GM21360 (cell line): ENCODE measurements around the gene PYCR2.
"Not testable (repeated sequence)": the region's sequence is repeated elsewhere in the genome, so short reads cannot be mapped to it uniquely, and the experiment has no call there.

Experiments used
- ATAC-seq: cut with Tn5 transposase; IDR thresholded peaks from one replicate; pipeline ENCODE4 v1.9.1; 2021; ENCODE audit warnings: mild to moderate bottlenecking, moderate library complexity; ENCODE audit not compliant: unreplicated experiment

Gene PYCR2

DNA sequence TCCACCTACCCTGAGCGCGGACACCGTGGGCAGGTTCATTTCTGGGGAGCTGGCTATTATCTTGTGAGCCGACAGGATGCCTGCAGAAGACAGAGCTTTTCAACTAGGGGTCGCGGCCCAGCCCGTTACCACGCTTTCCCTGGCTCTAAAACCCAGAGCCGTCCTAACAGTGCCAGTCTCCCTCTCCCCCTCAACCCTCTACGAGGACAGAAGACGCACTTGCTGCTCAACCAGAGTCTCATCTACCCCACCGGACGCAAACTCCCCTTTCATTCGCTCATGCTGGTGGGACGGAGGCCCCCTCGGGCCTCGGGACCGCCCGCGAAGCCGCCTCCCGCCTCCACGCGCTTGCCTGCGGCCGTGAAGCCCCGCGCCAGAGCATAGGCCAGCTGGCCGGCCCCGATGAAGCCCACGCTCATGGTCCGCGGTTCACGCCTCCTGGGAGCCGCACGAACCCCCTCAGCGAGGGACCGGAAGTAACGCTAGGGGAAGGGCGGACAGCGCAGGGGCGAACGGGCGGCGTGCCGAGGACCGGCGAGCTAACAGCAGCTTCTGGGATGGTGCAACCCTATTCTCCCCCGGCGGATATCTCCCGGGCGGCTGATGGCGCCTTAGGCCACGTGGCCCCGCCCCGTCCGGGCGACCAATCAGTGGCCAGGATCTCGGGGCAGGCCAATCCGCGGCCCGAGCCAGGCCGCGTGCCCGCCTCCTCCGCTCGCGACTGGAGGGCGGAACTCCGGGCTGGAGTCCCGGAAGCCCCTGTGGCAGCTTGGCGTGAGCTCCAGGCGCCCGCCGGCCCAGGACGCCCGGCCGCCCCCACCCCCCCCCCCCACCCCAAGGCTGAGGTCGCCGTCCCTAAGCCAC, at the start of gene PYCR2:
Gene PYCR2, minus strand, starts transcription at position 559 of the 864 bp plus-strand sequence. Its CDS starts 140 bp downstream, at position 419.
- peak; percentile 97 for ATAC-seq

DNA sequence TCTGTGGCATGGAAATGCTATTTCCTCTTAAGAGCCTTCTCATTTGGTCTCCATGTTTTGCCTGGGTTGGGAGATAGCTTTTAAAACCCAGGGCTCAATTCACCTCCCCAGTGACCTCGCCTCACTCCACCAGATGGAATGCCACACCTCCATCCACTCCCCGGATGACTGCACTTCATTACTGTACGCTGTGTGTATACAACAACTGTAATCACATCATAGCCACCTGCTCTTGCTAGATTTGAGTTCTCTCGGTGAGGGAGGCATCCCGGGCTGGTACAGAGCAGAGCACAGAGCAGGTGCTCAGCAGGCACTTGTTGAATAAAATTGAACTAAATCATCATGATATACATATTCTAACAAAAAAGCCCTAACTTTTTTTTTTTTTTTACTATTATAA, 49.1 kb upstream of the PYCR2 start:
- no peak for ATAC-seq

GRCh38 chr1:225972344-225973152, 48.5 kb upstream of the PYCR2 start:
- ATAC-seq = no peak

DNA sequence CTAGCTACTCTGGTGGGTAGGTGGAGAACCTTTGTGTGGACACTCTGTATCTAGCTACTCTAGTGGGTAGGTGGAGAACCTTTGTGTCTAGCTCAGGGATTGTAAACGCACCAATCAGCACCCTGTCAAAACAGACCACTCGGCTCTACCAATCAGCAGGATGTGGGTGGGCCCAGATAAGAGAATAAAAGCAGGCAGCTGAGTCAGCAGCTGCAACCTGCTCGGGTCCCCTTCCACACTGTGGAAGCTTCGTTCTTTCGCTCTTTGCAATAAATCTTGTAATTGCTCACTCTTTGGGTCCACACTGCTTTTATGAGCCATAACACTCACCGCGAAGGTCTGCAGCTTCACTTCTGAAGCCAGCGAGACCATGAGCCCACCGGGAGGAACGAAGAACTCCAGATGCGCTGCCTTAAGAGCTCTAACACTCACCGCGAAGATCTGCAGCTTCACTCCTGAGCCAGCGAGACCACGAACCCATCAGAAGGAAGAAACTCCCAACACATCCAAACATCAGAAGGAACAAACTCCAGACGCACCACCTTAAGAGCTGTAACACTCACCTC, 46.6 kb upstream of the PYCR2 start:
- not testable (repeated sequence) for ATAC-seq

DNA sequence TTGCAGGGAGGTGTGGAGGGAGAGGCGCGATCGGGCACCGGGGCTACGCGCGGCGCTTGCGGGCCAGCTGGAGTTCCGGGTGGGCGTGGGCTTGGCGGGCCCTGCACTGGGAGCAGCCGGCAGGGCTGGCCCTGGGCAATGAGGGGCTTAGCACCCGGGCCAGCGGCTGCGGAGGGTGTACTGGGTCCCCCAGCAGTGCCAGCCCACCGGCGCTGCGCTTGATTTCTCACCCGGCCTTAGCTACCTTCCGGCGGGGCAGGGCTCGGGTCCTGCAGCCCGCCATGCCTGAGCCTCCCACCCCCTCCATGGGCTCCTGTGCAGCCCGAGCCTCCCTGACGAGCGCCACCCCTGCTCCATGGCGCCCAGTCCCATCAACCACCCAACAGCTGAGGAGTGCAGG, 45.7 kb upstream of the PYCR2 start:
- not testable (repeated sequence) for ATAC-seq

DNA sequence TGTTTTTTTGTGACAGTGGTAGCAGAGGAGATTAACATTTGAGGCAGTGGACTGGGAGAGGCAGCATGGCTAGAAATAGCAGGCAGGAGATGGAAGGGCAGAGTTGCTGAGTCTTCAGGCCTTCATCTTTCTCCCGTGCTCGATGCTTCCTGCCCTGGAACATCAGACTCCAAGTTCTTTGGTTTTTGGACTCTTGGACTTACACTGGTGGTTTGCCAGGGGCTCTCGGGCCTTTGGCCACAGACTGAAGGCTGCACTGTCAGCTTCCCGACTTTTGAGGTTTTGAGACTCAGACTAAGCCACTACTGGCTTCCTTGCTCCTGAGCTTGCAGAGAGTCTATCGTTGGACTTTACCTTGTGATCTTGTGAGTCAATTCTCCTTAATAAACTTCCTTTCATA, 41.2 kb upstream of the PYCR2 start:
- no peak for ATAC-seq

- no peak for ATAC-seq
Measured at GRCh38 chr1:225963735-225964530, 39.9 kb upstream of the PYCR2 start.

DNA sequence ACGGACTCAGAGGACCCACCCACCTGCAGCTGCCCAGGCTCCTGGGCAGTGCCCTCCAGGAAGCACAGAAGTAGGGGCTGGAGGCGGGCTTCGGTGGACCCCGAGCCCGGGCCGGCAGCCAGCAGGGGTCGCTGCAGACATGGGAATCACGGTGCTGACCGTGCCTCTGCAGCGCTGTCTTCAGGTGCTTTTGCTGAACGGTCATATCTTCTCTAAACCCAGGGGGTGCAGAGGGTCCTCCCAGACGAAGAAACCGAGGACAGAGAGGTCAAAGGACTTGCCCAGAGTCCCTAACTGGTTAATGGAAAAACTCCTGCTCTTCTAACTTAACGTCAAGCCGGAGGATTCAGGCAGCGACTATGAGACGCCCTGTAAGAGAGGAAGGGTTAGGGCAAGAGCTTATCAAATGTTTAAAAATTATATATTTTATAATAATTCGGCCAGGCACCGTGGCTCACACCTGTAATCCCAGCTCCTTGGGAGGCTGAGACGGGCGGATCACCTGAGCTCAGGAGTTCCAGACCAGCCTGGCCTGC, 38.5 kb upstream of the PYCR2 start:
- no peak for ATAC-seq

DNA sequence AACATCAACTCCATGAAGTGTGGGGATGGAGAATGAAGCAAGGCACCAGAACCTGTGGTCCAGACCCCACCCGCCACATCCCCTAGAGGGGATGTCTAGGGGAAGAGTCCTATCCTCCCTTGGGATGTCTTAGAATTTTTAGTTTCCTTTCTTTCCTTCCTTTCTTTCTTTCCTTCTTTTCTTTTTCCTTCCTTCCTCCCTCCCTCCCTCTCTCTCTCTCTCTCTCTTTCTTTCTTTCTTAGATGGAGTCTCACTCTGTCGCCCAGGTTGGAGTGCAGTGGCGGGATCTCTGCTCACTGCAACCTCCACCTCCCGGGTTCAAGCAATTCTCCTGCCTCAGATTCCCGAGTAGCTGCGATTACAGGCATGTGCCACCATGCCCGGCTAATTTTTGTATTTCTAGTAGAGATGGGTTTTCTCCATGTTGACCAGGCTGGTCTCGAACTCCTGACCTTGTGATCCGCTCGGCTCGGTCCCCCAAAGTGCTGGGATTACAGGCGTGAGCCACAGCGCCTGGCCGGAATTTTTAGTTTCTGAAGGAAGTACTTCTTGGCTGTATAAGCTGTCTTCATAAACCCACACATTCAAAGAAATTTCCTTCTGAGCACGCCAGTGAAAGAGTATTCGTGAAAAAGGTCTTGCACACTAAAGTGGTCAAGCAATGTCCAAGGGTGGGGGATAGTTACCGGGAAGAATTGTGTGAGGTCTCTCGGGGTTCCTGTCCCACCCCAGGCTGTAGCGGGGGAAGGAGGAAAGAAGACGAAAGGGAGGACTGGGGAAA, 37.8 kb upstream of the PYCR2 start:
- no peak for ATAC-seq

DNA sequence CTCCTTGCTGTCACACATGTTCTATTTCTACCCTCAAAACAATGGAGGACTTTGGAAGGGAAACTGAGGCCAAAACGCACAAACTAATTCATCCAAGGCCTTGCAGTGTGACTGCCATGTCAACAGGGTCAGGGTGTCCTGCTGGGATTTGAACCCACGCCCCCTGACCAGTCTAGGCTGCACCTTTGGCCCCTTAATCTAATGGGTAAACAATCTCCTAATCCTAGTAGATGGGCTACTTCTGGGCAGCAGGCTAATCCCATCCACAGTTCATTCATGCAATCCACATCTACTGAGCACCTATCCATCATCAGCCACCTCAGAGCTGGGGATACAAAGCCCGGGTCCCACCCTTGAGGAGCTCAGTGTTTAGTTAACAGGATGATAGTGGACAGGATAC, 34.0 kb upstream of the PYCR2 start:
- ATAC-seq = no peak

GRCh38 chr1:225954753-225955152, 30.7 kb upstream of the PYCR2 start:
- no peak for ATAC-seq

GRCh38 chr1:225953315-225953714, 29.3 kb upstream of the PYCR2 start:
- ATAC-seq = no peak

- ATAC-seq = no peak
Measured at GRCh38 chr1:225950905-225951497, 27.0 kb upstream of the PYCR2 start.

DNA sequence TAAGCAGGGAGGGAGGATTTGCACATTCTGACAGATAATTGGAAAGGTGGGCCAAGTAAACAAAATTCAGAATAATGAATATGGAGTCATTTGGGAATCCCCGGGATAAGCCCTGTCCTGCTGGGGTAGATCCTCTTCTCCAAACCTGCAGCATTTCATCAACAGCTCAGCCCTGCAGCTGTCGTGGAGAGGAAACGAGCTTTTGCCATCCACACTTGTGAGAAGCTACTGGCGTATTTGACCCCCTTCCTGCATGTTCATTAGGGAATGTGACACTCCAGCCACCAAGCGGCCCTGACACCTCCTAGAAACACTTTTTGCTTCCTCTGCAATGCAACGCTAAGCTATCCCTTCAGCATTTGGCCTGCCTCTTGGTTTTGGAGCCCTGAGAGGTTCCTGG, 25.0 kb upstream of the PYCR2 start:
- no peak for ATAC-seq

GRCh38 chr1:225946803-225947202, 22.8 kb upstream of the PYCR2 start:
- no peak for ATAC-seq

DNA sequence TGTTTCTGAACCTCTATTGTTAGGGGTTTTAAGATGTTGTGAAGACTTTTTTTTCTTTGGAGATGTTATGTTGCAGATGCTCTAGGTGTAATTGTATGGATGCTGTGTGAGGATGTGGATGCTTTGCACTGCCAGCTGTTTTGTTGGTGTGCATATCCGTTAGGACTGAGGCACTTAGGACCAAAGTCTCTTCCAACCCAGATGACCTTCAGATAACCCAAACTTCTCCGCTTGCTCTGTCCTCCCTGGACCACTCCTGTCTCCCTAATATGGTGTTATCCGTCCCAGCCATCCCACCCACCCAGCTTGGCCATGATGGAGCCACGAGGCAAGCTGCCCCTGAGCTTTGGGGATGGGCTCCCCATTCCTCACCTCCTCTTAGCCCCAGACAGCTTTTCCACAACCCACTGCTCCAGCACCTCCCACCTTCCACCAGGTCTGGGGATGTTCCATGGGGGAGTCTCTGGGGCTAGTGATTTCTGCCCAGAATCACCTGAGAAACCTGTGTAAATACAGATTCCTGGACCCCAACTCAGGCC, 22.1 kb upstream of the PYCR2 start:
- no peak for ATAC-seq

- ATAC-seq = no peak
Measured at GRCh38 chr1:225945564-225945963, 21.5 kb upstream of the PYCR2 start.

GRCh38 chr1:225944951-225945350, 20.9 kb upstream of the PYCR2 start:
- ATAC-seq = peak; percentile 58

GRCh38 chr1:225944387-225944786, 20.3 kb upstream of the PYCR2 start:
- ATAC-seq = no peak
